B cell (primary cell): ENCODE data around the gene TRPV4. TPM values are rescaled to one million over a fixed set of nuclear protein-coding genes. Genes with fewer than 3 reads are reported as not detected.

Source experiments
- ATAC-seq: fragments of 200-7000 bp; cut with Tn5 transposase; one replicate; pipeline ENCODE4 v1.10.0; 2021; ENCODE audit warnings: low read depth, mild to moderate bottlenecking, moderate number of reproducible peaks, moderate library complexity
- CTCF ChIA-PET: fragments of 350-600 bp; sonication (Branson Sonifier 250); formaldehyde crosslinking; loops from one replicate; lab custom pipeline; 2021; ENCODE audit warnings: antibody characterized with exemption, inconsistent platforms; lab: Charles Lee
- POLR2A ChIA-PET: fragments of 350-600 bp; sonication (Branson Sonifier 250); formaldehyde crosslinking; loops from one replicate; lab custom pipeline; 2021; ENCODE audit warnings: antibody characterized with exemption; lab: Charles Lee
- DNase-seq: peaks from one replicate; pipeline ENCODE4 v3.0.0; 2013
- H2AFZ ChIP-seq: 2 replicates; pipeline ENCODE4 v1.6.1; 2012; ENCODE audit warnings: mild to moderate bottlenecking, low read depth, low read length; ENCODE audit not compliant: insufficient read depth, poor library complexity, severe bottlenecking
- H3K27ac ChIP-seq, 2 donors: 1 replicate in 1 of 2; 2 replicates in 1 of 2; pipeline ENCODE4 v1.5.1; 2012 to 2013; ENCODE audit warnings: low read length in 2 of 2, mild to moderate bottlenecking in 2 of 2, moderate library complexity in 1 of 2
- H3K27me3 ChIP-seq, 4 experiments: fragments of 200-600 bp in 1 of 4; sonication (generic) in 1 of 4; replicated peaks in 1 of 4; 1 replicate in 2 of 4; 2 replicates in 2 of 4; pipeline versions ENCODE4 v1.6.1 to v1.7.0; 2013 to 2016; ENCODE audit warnings: low read length in 3 of 4, mild to moderate bottlenecking in 2 of 4, mixed read lengths in 1 of 4, moderate library complexity in 1 of 4; ENCODE audit not compliant: insufficient read depth in 4 of 4, control insufficient read depth in 3 of 4; ENCODE audit errors: control extremely low read depth in 1 of 4
- H3K36me3 ChIP-seq, 2 experiments: replicated peaks in 1 of 2; 1 replicate in 1 of 2; 2 replicates in 1 of 2; pipeline versions ENCODE4 v1.6.1 to v1.7.1; 2013; ENCODE audit warnings: low read length in 1 of 2; ENCODE audit not compliant: insufficient read depth in 2 of 2, control insufficient read depth in 1 of 2; ENCODE audit errors: control extremely low read depth in 1 of 2, extremely low read depth in 1 of 2
- H3K4me1 ChIP-seq, 2 donors: fragments of 200-600 bp in 1 of 2; sonication (generic) in 1 of 2; 1 replicate in 1 of 2; 2 replicates in 1 of 2; pipeline versions ENCODE4 v1.5.1 to v1.6.1; 2013 to 2017; ENCODE audit warnings: low read length in 2 of 2; ENCODE audit not compliant: control insufficient read depth in 2 of 2, insufficient read depth in 2 of 2
- H3K4me2 ChIP-seq: replicated peaks from 2 replicates; pipeline ENCODE3; 2012; ENCODE audit warnings: mild to moderate bottlenecking, low read depth, low read length; ENCODE audit not compliant: poor library complexity, severe bottlenecking
- H3K4me3 ChIP-seq, 5 experiments: fragments of 200-600 bp in 1 of 5; sonication (generic) in 1 of 5; 1 replicate in 3 of 5; 2 replicates in 2 of 5; pipeline versions ENCODE4 v1.5.1 to v1.7.0; 2011 to 2016; ENCODE audit warnings: low read length in 4 of 5, mild to moderate bottlenecking in 4 of 5, low read depth in 2 of 5, control low read depth in 1 of 5, moderate library complexity in 1 of 5; ENCODE audit not compliant: insufficient read depth in 1 of 5; ENCODE audit errors: control extremely low read depth in 1 of 5, extremely low read depth in 1 of 5
- H3K79me2 ChIP-seq: fragments of 200-600 bp; sonication (generic); one replicate; pipeline ENCODE4 v1.6.0; 2016; ENCODE audit warnings: low read length; ENCODE audit not compliant: control insufficient read depth, insufficient read depth
- H3K9ac ChIP-seq: fragments of 200-600 bp; sonication (generic); 2 replicates; pipeline ENCODE4 v1.6.1; 2017; ENCODE audit warnings: mild to moderate bottlenecking, low read length, moderate library complexity
- H3K9me3 ChIP-seq, 3 donors: one replicate each; pipeline versions ENCODE4 v1.6.1 to v1.7.1; 2013; ENCODE audit warnings: low read length in 2 of 3; ENCODE audit not compliant: control insufficient read depth in 2 of 3, insufficient read depth in 1 of 3; ENCODE audit errors: control extremely low read depth in 1 of 3
- H4K20me1 ChIP-seq: 2 replicates; pipeline ENCODE4 v1.6.0; 2012; ENCODE audit warnings: mild to moderate bottlenecking, low read length; ENCODE audit not compliant: insufficient read depth, control insufficient read depth, poor library complexity, severe bottlenecking
- H3K27ac Mint-ChIP-seq: one replicate; pipeline ENCODE4 v1.8.0; 2021; ENCODE audit warnings: mixed read lengths
- H3K27me3 Mint-ChIP-seq: one replicate; pipeline ENCODE4 v1.8.0; 2021; ENCODE audit warnings: mixed read lengths
- H3K4me1 Mint-ChIP-seq: one replicate; pipeline ENCODE4 v1.8.0; 2021; ENCODE audit warnings: mixed read lengths
- H3K4me3 Mint-ChIP-seq: one replicate; pipeline ENCODE4 v1.8.0; 2021; ENCODE audit warnings: mixed read lengths
- H3K9me3 Mint-ChIP-seq: one replicate; pipeline ENCODE4 v1.8.0; 2022; ENCODE audit warnings: mixed read lengths; ENCODE audit not compliant: insufficient read depth
- EZH2 ChIP-seq: IDR thresholded peaks from 2 replicates; pipeline ENCODE4 v1.6.1; 2012; ENCODE audit warnings: borderline replicate concordance, low read depth, mild to moderate bottlenecking, moderate library complexity, low read length; ENCODE audit not compliant: insufficient read depth, poor library complexity, severe bottlenecking
- WGBS: methylation state at CpG from one replicate; pipeline ENCODE4 v1.1.5; 2013; ENCODE audit warnings: missing lambda C conversion rate; ENCODE audit not compliant: insufficient coverage; 5-methylcytosine and 5-hydroxymethylcytosine counted together
- intact Hi-C: fragments of 100-400 bp; cut with micrococcal nuclease; formaldehyde crosslinking; loops from one replicate; pipeline ENCODE4 v1.10.0; 2022
- polyA plus RNA-seq: library from polyadenylated mRNA; depleted of rRNA; stranded (reverse); fragments of >200 nt; gene quantifications from 2 replicates; pipeline ENCODE4 v1.2.3, GENCODE V29; 2012
- total RNA-seq, 2 donors: library from RNA; stranded (reverse); fragments of 120-200 nt in 1 of 2; gene quantifications; 1 replicate in 1 of 2; 2 replicates in 1 of 2; pipeline versions ENCODE4 v1.2.3 to v1.2.4, GENCODE V29; 2013 to 2022
- TF ChIP-seq, protein P1 (sequence below): fragments of 200-600 bp; IDR thresholded peaks from one replicate; pipeline ENCODE4 v1.8.0; 2022; ENCODE audit warnings: antibody characterized with exemption, mild to moderate bottlenecking

TRPV4 gene
- total and polyA plus RNA-seq, 2 donors (not counting 1 experiment from before 2014, with no cell fraction given): not detected

DNA sequence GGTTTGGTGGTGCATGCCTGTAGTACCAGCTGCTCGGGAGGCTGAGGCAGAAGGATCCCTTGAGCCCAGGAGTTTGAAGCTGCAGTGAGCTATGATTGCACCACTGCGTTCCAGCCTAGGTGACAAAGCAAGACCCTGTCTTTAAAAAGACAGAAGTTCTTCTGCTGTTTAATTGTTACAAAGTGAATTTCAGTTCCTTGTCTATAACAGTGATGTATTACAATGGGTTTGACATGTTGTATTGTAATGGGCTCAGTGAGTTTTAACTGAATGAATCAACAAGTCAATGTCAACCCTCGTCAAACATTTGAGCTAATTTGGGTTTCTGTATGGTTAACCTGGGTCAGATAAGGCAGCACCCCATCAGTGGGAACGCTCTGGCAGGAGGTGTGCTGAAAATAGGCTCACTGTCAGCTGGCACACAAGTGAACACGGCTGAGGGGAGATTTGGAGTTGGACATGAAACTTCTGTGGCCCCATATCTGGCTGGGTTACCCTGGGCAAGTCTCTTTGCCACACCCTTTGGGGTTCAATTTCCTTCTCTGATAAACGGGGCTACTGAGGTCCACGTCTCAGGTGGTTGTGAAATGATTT is 14.0 kb upstream of the TRPV4 start:
- Histone ChIP-seq H3K27me3 (no peaks in the 10 kb centered on the region), H3K4me3 (no peak overlapping the region), H2AFZ (no peak overlapping the region), H3K9me3 (no peaks in the 10 kb centered on the region), H3K9ac (no peak overlapping the region), H3K27ac (no peak overlapping the region), H3K79me2 (no peaks in the 10 kb centered on the region), H3K4me1 (peaks cover 3 to 10% of the 10 kb centered on the region in 2 donors), H4K20me1 (no peaks in the 10 kb centered on the region), H3K4me2 (no peak overlapping the region), H3K36me3 (peaks cover 0 to 3% of the 10 kb centered on the region in 2 experiments)
- DNase-seq: no peak
- peaks cover 10% of the 10 kb centered on the region for H3K4me1 Mint-ChIP-seq
- no peaks in the 10 kb centered on the region for H3K9me3 Mint-ChIP-seq
- ATAC-seq: no peak
- H3K27ac Mint-ChIP-seq: no peak overlapping the region
- ChIA-PET POLR2A (no interaction called here), CTCF (interaction anchor here (0.9 to 2.8 kb wide), 2 partner anchors 8 to 250 kb away, joined by 3 to 18 read pairs; no protein-coding TSS in a partner anchor)
- WGBS: 73% methylated on average over 7 of the region's 7 CpGs
- H3K27me3 Mint-ChIP-seq: no peaks in the 10 kb centered on the region
- H3K4me3 Mint-ChIP-seq: no peak overlapping the region
- intact Hi-C loops: loop anchor here (5.0 to 10.0 kb wide), 2 partner anchors 132 to 250 kb away; partner anchors contain the start of gene FAM222A
- no peak for TF ChIP-seq EZH2
- TF ChIP-seq, protein P1, sequence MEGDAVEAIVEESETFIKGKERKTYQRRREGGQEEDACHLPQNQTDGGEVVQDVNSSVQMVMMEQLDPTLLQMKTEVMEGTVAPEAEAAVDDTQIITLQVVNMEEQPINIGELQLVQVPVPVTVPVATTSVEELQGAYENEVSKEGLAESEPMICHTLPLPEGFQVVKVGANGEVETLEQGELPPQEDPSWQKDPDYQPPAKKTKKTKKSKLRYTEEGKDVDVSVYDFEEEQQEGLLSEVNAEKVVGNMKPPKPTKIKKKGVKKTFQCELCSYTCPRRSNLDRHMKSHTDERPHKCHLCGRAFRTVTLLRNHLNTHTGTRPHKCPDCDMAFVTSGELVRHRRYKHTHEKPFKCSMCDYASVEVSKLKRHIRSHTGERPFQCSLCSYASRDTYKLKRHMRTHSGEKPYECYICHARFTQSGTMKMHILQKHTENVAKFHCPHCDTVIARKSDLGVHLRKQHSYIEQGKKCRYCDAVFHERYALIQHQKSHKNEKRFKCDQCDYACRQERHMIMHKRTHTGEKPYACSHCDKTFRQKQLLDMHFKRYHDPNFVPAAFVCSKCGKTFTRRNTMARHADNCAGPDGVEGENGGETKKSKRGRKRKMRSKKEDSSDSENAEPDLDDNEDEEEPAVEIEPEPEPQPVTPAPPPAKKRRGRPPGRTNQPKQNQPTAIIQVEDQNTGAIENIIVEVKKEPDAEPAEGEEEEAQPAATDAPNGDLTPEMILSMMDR: no peak

DNA sequence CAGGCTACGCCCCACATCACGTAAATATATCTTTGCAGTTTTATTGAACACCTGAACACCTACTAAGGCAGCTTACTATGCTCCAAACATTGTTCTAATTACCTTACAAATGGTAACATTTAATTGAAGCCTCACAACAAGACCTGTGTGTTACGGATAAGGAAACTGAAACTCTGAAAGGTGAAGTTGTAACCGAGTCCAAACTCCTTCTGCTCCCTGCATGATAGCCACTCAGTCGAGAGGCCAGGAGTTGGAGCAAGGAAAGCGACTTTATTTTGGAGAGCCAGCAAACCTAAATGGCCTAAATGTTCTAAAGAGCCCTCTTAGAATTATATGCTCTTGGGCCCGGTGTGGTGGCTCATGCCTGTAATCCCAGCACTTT is 12.6 kb upstream of the TRPV4 start:
- peak overlapping the region; percentile 83 for H3K4me2 ChIP-seq
- H3K27ac Mint-ChIP-seq: no peak overlapping the region
- TF ChIP-seq, protein P1: no peak
- no peak for TF ChIP-seq EZH2
- H3K9me3 Mint-ChIP-seq: no peaks in the 10 kb centered on the region
- DNase-seq (no peak), ATAC-seq (no peak)
- no peaks in the 10 kb centered on the region for H3K9me3 ChIP-seq
- CTCF ChIA-PET: interaction anchor here (0.6 to 3.7 kb wide), 28 partner anchors 7 to 417 kb away, joined by 3 to 41 read pairs (median 4); no protein-coding TSS in a partner anchor
- H3K9ac ChIP-seq: peak overlapping the region; percentile 46
- H4K20me1 ChIP-seq: no peaks in the 10 kb centered on the region
- peak overlapping the region; percentile 78 for H2AFZ ChIP-seq
- H3K36me3 ChIP-seq: no peaks in the 10 kb centered on the region
- peak overlapping the region; percentile 44 for H3K4me3 Mint-ChIP-seq
- no peak overlapping the region for H3K27ac ChIP-seq
- no peaks in the 10 kb centered on the region for H3K27me3 ChIP-seq
- H3K4me1 Mint-ChIP-seq: peaks cover 10% of the 10 kb centered on the region
- 97% methylated on average over 5 of the region's 7 CpGs for WGBS
- H3K4me1 ChIP-seq: peaks cover 3 to 10% of the 10 kb centered on the region in 2 donors
- POLR2A ChIA-PET: no interaction called here
- no peaks in the 10 kb centered on the region for H3K27me3 Mint-ChIP-seq
- no peaks in the 10 kb centered on the region for H3K79me2 ChIP-seq
- intact Hi-C loops: loop anchor here (1.0 to 10.0 kb wide), 4 partner anchors 34 to 249 kb away; partner anchors contain the start of genes FAM222A and GLTP
- H3K4me3 ChIP-seq: peak overlapping the region in 1 of 5 experiments; percentile 17
